H9 (cell line): ENCODE data around the gene CALY. TPM values are rescaled to one million over a fixed set of nuclear protein-coding genes. Genes with fewer than 3 reads are reported as not detected.

Experiments used
- DNase-seq: peaks from one replicate; pipeline ENCODE4 v3.0.0-alpha.2; 2017
- H2AFZ ChIP-seq: one replicate; pipeline ENCODE4 v1.6.1; 2013; ENCODE audit warnings: mild to moderate bottlenecking, low read length, control low read depth, moderate library complexity
- H2AK5ac ChIP-seq: 2 replicates; pipeline ENCODE4 v1.6.1; 2013; ENCODE audit warnings: low read length, control low read depth, mixed read lengths; ENCODE audit not compliant: insufficient read length
- H2BK120ac ChIP-seq: one replicate; pipeline ENCODE4 v1.6.1; 2013; ENCODE audit warnings: low read depth, mild to moderate bottlenecking, low read length, control low read depth, inconsistent platforms; ENCODE audit not compliant: poor library complexity, severe bottlenecking
- H2BK12ac ChIP-seq: 2 replicates; pipeline ENCODE4 v1.6.1; 2013; ENCODE audit warnings: low read length, control low read depth, mixed read lengths, low read depth; ENCODE audit not compliant: insufficient read length
- H2BK15ac ChIP-seq: 2 replicates; pipeline ENCODE4 v1.6.1; 2013; ENCODE audit warnings: low read depth, low read length, control low read depth
- H2BK20ac ChIP-seq: one replicate; pipeline ENCODE4 v1.6.1; 2013; ENCODE audit warnings: low read depth, mild to moderate bottlenecking, low read length, control low read depth, inconsistent platforms; ENCODE audit not compliant: poor library complexity, severe bottlenecking
- H2BK5ac ChIP-seq: 2 replicates; pipeline ENCODE4 v1.6.1; 2013; ENCODE audit warnings: low read length, control low read depth, mixed read lengths; ENCODE audit not compliant: insufficient read length
- H3K14ac ChIP-seq: 2 replicates; pipeline ENCODE4 v1.6.1; 2013; ENCODE audit warnings: low read length, control low read depth; ENCODE audit not compliant: insufficient read depth
- H3K18ac ChIP-seq: 2 replicates; pipeline ENCODE4 v1.6.1; 2013; ENCODE audit warnings: low read depth, mild to moderate bottlenecking, mixed read lengths, low read length, control low read depth; ENCODE audit not compliant: insufficient read length
- H3K23ac ChIP-seq: 2 replicates; pipeline ENCODE4 v1.6.1; 2013; ENCODE audit warnings: low read length, control low read depth, mixed read lengths, low read depth; ENCODE audit not compliant: insufficient read length
- H3K23me2 ChIP-seq: 2 replicates; pipeline ENCODE4 v1.6.1; 2013; ENCODE audit warnings: low read depth, mild to moderate bottlenecking, mixed read lengths, low read length, control low read depth; ENCODE audit not compliant: insufficient read length, poor library complexity, severe bottlenecking
- H3K27ac ChIP-seq: 2 replicates; pipeline ENCODE4 v1.5.1; 2013; ENCODE audit warnings: low read length, control low read depth, mixed read lengths, low read depth; ENCODE audit not compliant: insufficient read length
- H3K27me3 ChIP-seq: 2 replicates; pipeline ENCODE4 v1.6.1; 2013; ENCODE audit warnings: low read length, control low read depth, inconsistent platforms; ENCODE audit not compliant: insufficient read depth
- H3K4ac ChIP-seq: 2 replicates; pipeline ENCODE4 v1.6.1; 2013; ENCODE audit warnings: low read depth, mild to moderate bottlenecking, control low read depth, inconsistent platforms, low read length, moderate library complexity
- H3K4me1 ChIP-seq: 2 replicates; pipeline ENCODE4 v1.6.1; 2013; ENCODE audit warnings: low read length, control low read depth, inconsistent platforms; ENCODE audit not compliant: insufficient read depth
- H3K4me2 ChIP-seq: 2 replicates; pipeline ENCODE4 v1.6.1; 2013; ENCODE audit warnings: low read length, control low read depth, mixed read lengths; ENCODE audit not compliant: insufficient read length, insufficient read depth
- H3K56ac ChIP-seq: 2 replicates; pipeline ENCODE4 v1.6.1; 2013; ENCODE audit warnings: low read depth, mild to moderate bottlenecking, mixed read lengths, low read length, control low read depth; ENCODE audit not compliant: insufficient read length
- H3K79me1 ChIP-seq: 2 replicates; pipeline ENCODE4 v1.6.1; 2013; ENCODE audit warnings: low read depth, mild to moderate bottlenecking, moderate library complexity, low read length, control low read depth, inconsistent platforms; ENCODE audit not compliant: insufficient read depth, poor library complexity, severe bottlenecking
- H3K79me2 ChIP-seq: 2 replicates; pipeline ENCODE4 v1.6.1; 2013; ENCODE audit warnings: low read length, control low read depth, inconsistent platforms; ENCODE audit not compliant: insufficient read depth
- H3K9ac ChIP-seq: 2 replicates; pipeline ENCODE4 v1.6.1; 2013; ENCODE audit warnings: low read length, control low read depth, mixed read lengths; ENCODE audit not compliant: insufficient read length; ENCODE audit errors: extremely low read depth
- H3K9me3 ChIP-seq: one replicate; pipeline ENCODE4 v1.6.1; 2013; ENCODE audit warnings: low read depth, low read length, inconsistent platforms; ENCODE audit not compliant: control insufficient read depth
- H3T11ph ChIP-seq: one replicate; pipeline ENCODE4 v1.6.1; 2013; ENCODE audit warnings: mild to moderate bottlenecking, low read length, control low read depth, inconsistent platforms
- H4K20me1 ChIP-seq: one replicate; pipeline ENCODE4 v1.6.1; 2013; ENCODE audit not compliant: control insufficient read depth, insufficient read length, insufficient read depth
- H4K5ac ChIP-seq: 2 replicates; pipeline ENCODE4 v1.6.1; 2013; ENCODE audit warnings: low read depth, mild to moderate bottlenecking, mixed read lengths, low read length, control low read depth; ENCODE audit not compliant: insufficient read length
- H4K8ac ChIP-seq: replicated peaks from 2 replicates; pipeline ENCODE4 v1.6.1; 2013; ENCODE audit warnings: low read length, control low read depth, mixed read lengths, low read depth; ENCODE audit not compliant: insufficient read length
- H4K91ac ChIP-seq: 2 replicates; pipeline ENCODE4 v1.6.1; 2013; ENCODE audit warnings: low read depth, mild to moderate bottlenecking, moderate library complexity, mixed read lengths, low read length, control low read depth; ENCODE audit not compliant: insufficient read length
- H3K27ac Mint-ChIP-seq, 3 experiments: 2 replicates in 2 of 3; 3 replicates in 1 of 3; pipeline ENCODE4 v1.8.0; 2020 to 2021; ENCODE audit warnings: mixed read lengths in 3 of 3, mild to moderate bottlenecking in 1 of 3, moderate library complexity in 1 of 3
- H3K27me3 Mint-ChIP-seq: 2 replicates; pipeline ENCODE4 v1.8.0; 2021; ENCODE audit warnings: low read depth, mild to moderate bottlenecking, moderate library complexity, mixed read lengths
- H3K36me3 Mint-ChIP-seq, 3 experiments: 2 replicates in 2 of 3; 3 replicates in 1 of 3; pipeline ENCODE4 v1.8.0; 2020 to 2021; ENCODE audit warnings: low read depth in 3 of 3, mixed read lengths in 3 of 3; ENCODE audit not compliant: insufficient read depth in 1 of 3
- H3K4me1 Mint-ChIP-seq, 2 experiments: 2 replicates each; pipeline ENCODE4 v1.8.0; 2020; ENCODE audit warnings: mixed read lengths in 2 of 2
- H3K4me3 Mint-ChIP-seq, 2 experiments: 2 replicates in 1 of 2; 3 replicates in 1 of 2; pipeline ENCODE4 v1.8.0; 2020 to 2021; ENCODE audit warnings: mild to moderate bottlenecking in 2 of 2, mixed read lengths in 2 of 2, moderate library complexity in 1 of 2
- H3K9me3 Mint-ChIP-seq, 2 experiments: 2 replicates in 1 of 2; 3 replicates in 1 of 2; pipeline ENCODE4 v1.8.0; 2020; ENCODE audit warnings: mild to moderate bottlenecking in 2 of 2, mixed read lengths in 2 of 2, moderate library complexity in 1 of 2
- CTCF ChIP-seq: fragments of 200-600 bp; sonication (generic); conservative IDR thresholded peaks from 3 replicates; pipeline ENCODE4 v1.8.0; 2021; ENCODE audit warnings: antibody characterized with exemption, mild to moderate bottlenecking
- WGBS: extraction: QIAGEN DNeasy Blood & Tissue Kit; methylation state at CpG from one replicate; pipeline ENCODE4 v1.1.7; 2013; ENCODE audit warnings: missing lambda C conversion rate, low lambda C conversion rate, mixed read lengths; ENCODE audit not compliant: insufficient read length; ENCODE audit errors: extremely low coverage; 5-methylcytosine and 5-hydroxymethylcytosine counted together
- long read RNA-seq: library from polyadenylated mRNA; unstranded; transcript quantifications from one replicate; pipeline ENCODE4 v2.0.0, GENCODE V29; 2020
- total RNA-seq: library from RNA; stranded (reverse); gene quantifications from 2 replicates; pipeline ENCODE4 v1.2.1, GENCODE V29; 2021

Gene CALY
- 1.9 and 2.9 TPM in 2 replicates for total RNA-seq
- long read RNA-seq, result 0 reads

- Mint-ChIP-seq H3K9me3 (peaks cover 13% of the 10 kb centered on the region in 2 experiments), H3K27me3 (peaks cover 34% of the 10 kb centered on the region), H3K27ac (no peak within 1 kb of the TSS), H3K36me3 (no peaks in the 10 kb centered on the region), H3K4me1 (peaks cover 0 to 2% of the 10 kb centered on the region in 2 experiments; a peak in 1 of 4 replicates), H3K4me3 (no peak within 1 kb of the TSS; a peak in 1 of 5 replicates)
- Histone ChIP-seq H4K8ac (no peak within 1 kb of the TSS), H4K20me1 (no peaks in the 10 kb centered on the region), H3T11ph (no peak within 1 kb of the TSS), H3K4ac (no peak within 1 kb of the TSS), H3K79me1 (no peaks in the 10 kb centered on the region), H3K4me1 (no peaks in the 10 kb centered on the region), H3K79me2 (no peaks in the 10 kb centered on the region), H3K23me2 (peaks cover 9% of the 10 kb centered on the region), H2BK5ac (no peak within 1 kb of the TSS), H4K91ac (no peak within 1 kb of the TSS), H3K9ac (no peak within 1 kb of the TSS), H2AFZ (no peak within 1 kb of the TSS), H3K27me3 (peaks cover 40% of the 10 kb centered on the region), H3K56ac (no peak within 1 kb of the TSS), H3K4me2 (no peak within 1 kb of the TSS), H3K18ac (no peak within 1 kb of the TSS), H4K5ac (no peak within 1 kb of the TSS), H3K14ac (no peak within 1 kb of the TSS), H2AK5ac (no peak within 1 kb of the TSS), H3K9me3 (no peaks in the 10 kb centered on the region), H3K27ac (no peak within 1 kb of the TSS), H3K23ac (no peak within 1 kb of the TSS), H2BK12ac (no peak within 1 kb of the TSS), H2BK15ac (no peak within 1 kb of the TSS), H2BK20ac (no peak within 1 kb of the TSS), H2BK120ac (no peak within 1 kb of the TSS)
- WGBS, result no CpG with 5 or more reads among the region's 63 CpGs
- peak; percentile 78 for DNase-seq
- TF ChIP-seq CTCF, result no peak
Observed at GRCh38 chr10:133336577-133337369, at the start of gene CALY. TSS of gene CALY (minus strand) at chr10:133336896. CDS start at chr10:133328989, 7,907 bp downstream.
